Activated CD8-positive, alpha-beta T cell treated with anti-CD3 and anti-CD28 coated beads for 36 hours (primary cell): Measurements from ENCODE around the gene RNASE3. TPM values are rescaled to one million over a fixed set of nuclear protein-coding genes. Genes with fewer than 3 reads are reported as not detected.
A peak's percentile ranks its signal among the peaks of the same experiment; 100 is the strongest.
"Not testable (repeated sequence)": the region's sequence is repeated elsewhere in the genome, so short reads cannot be mapped to it uniquely, and the experiment has no call there.

Experiments
- ATAC-seq: fragments of 200-7000 bp; cut with Tn5 transposase; one replicate; pipeline ENCODE4 v1.10.0; 2021; ENCODE audit warnings: mild to moderate bottlenecking, moderate library complexity
- CTCF ChIA-PET: fragments of 350-600 bp; sonication (Branson Sonifier 250); formaldehyde crosslinking; loops from one replicate; lab custom pipeline; 2021; ENCODE audit warnings: antibody characterized with exemption; lab: Charles Lee
- POLR2A ChIA-PET: fragments of 350-600 bp; sonication (Branson Sonifier 250); formaldehyde crosslinking; loops from one replicate; lab custom pipeline; 2021; ENCODE audit warnings: antibody characterized with exemption; lab: Charles Lee
- DNase-seq: peaks from one replicate; pipeline ENCODE4 v3.0.0-alpha.2; 2020
- H3K27ac Mint-ChIP-seq: one replicate; pipeline ENCODE4 v1.8.0; 2021; ENCODE audit warnings: mild to moderate bottlenecking, mixed read lengths
- H3K27me3 Mint-ChIP-seq: one replicate; pipeline ENCODE4 v1.8.0; 2021; ENCODE audit warnings: mixed read lengths
- H3K36me3 Mint-ChIP-seq: one replicate; pipeline ENCODE4 v1.8.0; 2021; ENCODE audit warnings: low read depth, mixed read lengths
- H3K4me1 Mint-ChIP-seq: one replicate; pipeline ENCODE4 v1.8.0; 2021; ENCODE audit warnings: low read depth, mixed read lengths
- H3K4me3 Mint-ChIP-seq: one replicate; pipeline ENCODE4 v1.8.0; 2021; ENCODE audit warnings: mild to moderate bottlenecking, moderate library complexity, mixed read lengths
- H3K9me3 Mint-ChIP-seq: one replicate; pipeline ENCODE4 v1.8.0; 2021; ENCODE audit warnings: mixed read lengths
- intact Hi-C: fragments of 100-400 bp; cut with micrococcal nuclease; formaldehyde crosslinking; loops from one replicate; pipeline ENCODE4 v1.10.0; 2022
- total RNA-seq, 2 experiments: library from RNA; stranded (reverse); gene quantifications; one replicate each; pipeline ENCODE4 v1.2.3, GENCODE V29; 2021
- TF ChIP-seq, protein P1 (sequence below): fragments of 200-600 bp; IDR thresholded peaks from one replicate; pipeline ENCODE4 v1.8.0; 2022; ENCODE audit warnings: antibody characterized with exemption, mild to moderate bottlenecking

RNASE3 gene
- total RNA-seq, 2 experiments from 2014 or later: not detected

DNA sequence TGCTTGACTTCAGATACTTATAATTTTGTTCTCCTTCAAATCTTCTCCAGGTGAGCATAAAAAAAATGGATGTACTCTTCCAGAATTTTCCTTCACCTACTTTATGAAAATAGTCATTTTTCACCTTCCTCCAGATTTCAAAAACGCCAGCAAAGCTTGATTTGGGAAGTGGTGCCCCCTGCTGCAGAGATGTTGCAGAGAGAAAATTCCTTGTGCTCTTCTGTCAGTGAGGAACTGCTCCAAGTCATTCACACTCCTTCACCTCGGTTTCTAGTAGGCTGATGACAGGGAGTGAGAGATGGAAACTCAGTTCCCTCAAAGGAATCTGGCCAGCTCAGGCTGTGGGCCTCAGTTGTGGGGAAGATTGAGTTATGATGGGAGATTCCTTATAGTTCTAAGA lies 24.2 kb upstream of the RNASE3 start:
- no peaks in the 10 kb centered on the region for H3K9me3 Mint-ChIP-seq

GRCh38 chr14:20873370-20874177 lies 17.6 kb upstream of the RNASE3 start:
- H3K27ac Mint-ChIP-seq: no peak overlapping the region

More for the DNA sequence above, 24.2 kb upstream of the RNASE3 start:
- ATAC-seq: no peak
- TF ChIP-seq, protein P1, sequence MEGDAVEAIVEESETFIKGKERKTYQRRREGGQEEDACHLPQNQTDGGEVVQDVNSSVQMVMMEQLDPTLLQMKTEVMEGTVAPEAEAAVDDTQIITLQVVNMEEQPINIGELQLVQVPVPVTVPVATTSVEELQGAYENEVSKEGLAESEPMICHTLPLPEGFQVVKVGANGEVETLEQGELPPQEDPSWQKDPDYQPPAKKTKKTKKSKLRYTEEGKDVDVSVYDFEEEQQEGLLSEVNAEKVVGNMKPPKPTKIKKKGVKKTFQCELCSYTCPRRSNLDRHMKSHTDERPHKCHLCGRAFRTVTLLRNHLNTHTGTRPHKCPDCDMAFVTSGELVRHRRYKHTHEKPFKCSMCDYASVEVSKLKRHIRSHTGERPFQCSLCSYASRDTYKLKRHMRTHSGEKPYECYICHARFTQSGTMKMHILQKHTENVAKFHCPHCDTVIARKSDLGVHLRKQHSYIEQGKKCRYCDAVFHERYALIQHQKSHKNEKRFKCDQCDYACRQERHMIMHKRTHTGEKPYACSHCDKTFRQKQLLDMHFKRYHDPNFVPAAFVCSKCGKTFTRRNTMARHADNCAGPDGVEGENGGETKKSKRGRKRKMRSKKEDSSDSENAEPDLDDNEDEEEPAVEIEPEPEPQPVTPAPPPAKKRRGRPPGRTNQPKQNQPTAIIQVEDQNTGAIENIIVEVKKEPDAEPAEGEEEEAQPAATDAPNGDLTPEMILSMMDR: no peak
- DNase-seq: peak; percentile 5
- Mint-ChIP-seq H3K27me3 (peaks cover 13% of the 10 kb centered on the region), H3K4me3 (no peak overlapping the region), H3K4me1 (no peaks in the 10 kb centered on the region), H3K36me3 (no peaks in the 10 kb centered on the region), H3K27ac (no peak overlapping the region)
- CTCF ChIA-PET: interaction anchor here (1.0 to 8.0 kb wide), 5 partner anchors 8 to 170 kb away, joined by 3 to 89 read pairs (median 7); no protein-coding TSS in a partner anchor
- POLR2A ChIA-PET: no interaction called here
- intact Hi-C loops: no loop called here

DNA sequence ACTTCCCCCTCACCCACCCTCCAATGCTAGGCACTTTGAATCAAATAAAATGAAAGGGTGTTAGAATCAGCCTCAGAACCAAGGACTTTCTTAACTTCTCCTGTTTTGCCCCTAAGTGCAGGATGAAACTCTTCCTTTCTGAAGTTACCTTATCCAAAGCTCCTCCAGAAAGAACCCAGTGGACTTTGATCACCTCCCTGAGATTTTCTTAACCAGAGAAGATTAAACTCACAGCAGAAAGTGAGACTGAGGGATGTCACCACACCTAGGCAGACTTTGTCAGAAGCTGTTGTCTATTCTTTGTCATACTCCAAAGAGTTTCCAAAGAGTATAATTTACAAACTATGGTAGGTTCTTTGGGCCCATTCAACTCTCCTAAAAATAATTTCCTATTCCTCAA lies 14.2 kb upstream of the RNASE3 start:
- no peak overlapping the region for H3K27ac Mint-ChIP-seq

More at GRCh38 chr14:20873370-20874177, 17.6 kb upstream of the RNASE3 start:
- H3K36me3 Mint-ChIP-seq: no peaks in the 10 kb centered on the region
- H3K4me1 Mint-ChIP-seq: peaks cover 9% of the 10 kb centered on the region
- peaks cover 4% of the 10 kb centered on the region for H3K27me3 Mint-ChIP-seq
- ChIA-PET POLR2A (no interaction called here), CTCF (interaction anchor here (0.6 to 8.0 kb wide), 33 partner anchors 14 to 1022 kb away, joined by 3 to 89 read pairs (median 4); partner anchors contain the start of gene RNASE6)
- ATAC-seq (peak; percentile 98), DNase-seq (peak; percentile 93)
- no peaks in the 10 kb centered on the region for H3K9me3 Mint-ChIP-seq
- TF ChIP-seq, protein P1: peak; percentile 73
- intact Hi-C loops: loop anchor here (5.0 kb wide), 1 partner anchor 99 kb away; no protein-coding TSS in a partner anchor
- H3K4me3 Mint-ChIP-seq: peak overlapping the region; percentile 41

DNA sequence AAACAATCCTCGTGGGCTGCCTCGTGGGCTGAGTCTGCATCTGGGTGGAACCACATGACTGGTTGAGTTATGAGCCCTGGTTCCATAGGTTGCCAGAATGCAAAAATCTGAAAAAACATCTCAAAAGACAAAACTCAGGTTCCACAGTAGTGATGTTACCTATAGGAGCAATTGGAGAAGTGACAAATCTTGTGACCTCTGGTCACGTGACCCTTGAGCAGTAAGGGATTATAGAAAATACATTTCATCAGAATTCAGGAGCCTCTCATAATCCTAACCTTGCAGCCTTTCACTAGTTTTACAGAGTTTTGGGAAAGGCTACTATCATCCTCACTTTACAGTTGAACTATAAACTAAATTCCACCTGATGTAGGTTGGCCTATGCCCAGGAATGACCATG lies 12.5 kb upstream of the RNASE3 start:
- Mint-ChIP-seq H3K36me3 (no peaks in the 10 kb centered on the region), H3K27me3 (no peaks in the 10 kb centered on the region), H3K4me1 (peaks cover 7% of the 10 kb centered on the region), H3K4me3 (no peak overlapping the region), H3K9me3 (no peaks in the 10 kb centered on the region), H3K27ac (no peak overlapping the region)
- intact Hi-C loops: no loop called here
- ATAC-seq (no peak), DNase-seq (no peak)
- TF ChIP-seq, protein P1: no peak
- POLR2A ChIA-PET: no interaction called here
- CTCF ChIA-PET: interaction anchor here (1.3 to 3.1 kb wide), 2 partner anchors 9 to 21 kb away, joined by 3 to 11 read pairs; no protein-coding TSS in a partner anchor

More for the DNA sequence above, 14.2 kb upstream of the RNASE3 start:
- Mint-ChIP-seq H3K27me3 (no peaks in the 10 kb centered on the region), H3K36me3 (no peaks in the 10 kb centered on the region), H3K4me1 (peaks cover 16% of the 10 kb centered on the region), H3K4me3 (no peak overlapping the region), H3K9me3 (no peaks in the 10 kb centered on the region)
- CTCF ChIA-PET: interaction anchor here (1.5 kb wide), 1 partner anchor 19 kb away, joined by 6 read pairs; no protein-coding TSS in a partner anchor
- no peak for DNase-seq
- TF ChIP-seq, protein P1: no peak
- intact Hi-C loops: no loop called here
- POLR2A ChIA-PET: no interaction called here
- no peak for ATAC-seq

GRCh38 chr14:20881229-20881628 lies 10.0 kb upstream of the RNASE3 start:
- not testable (repeated sequence) for H3K4me3 Mint-ChIP-seq
- CTCF ChIA-PET: interaction anchor here (3.1 kb wide), 1 partner anchor 23 kb away, joined by 11 read pairs; no protein-coding TSS in a partner anchor

GRCh38 chr14:20882787-20883186 lies 8.4 kb upstream of the RNASE3 start:
- H3K36me3 Mint-ChIP-seq, POLR2A ChIA-PET, H3K27ac Mint-ChIP-seq, DNase-seq, H3K4me1 Mint-ChIP-seq, intact Hi-C loops, H3K27me3 Mint-ChIP-seq, H3K9me3 Mint-ChIP-seq, ATAC-seq, CTCF ChIA-PET, H3K4me3 Mint-ChIP-seq: not testable (repeated sequence)

More at GRCh38 chr14:20881229-20881628, 10.0 kb upstream of the RNASE3 start:
- H3K9me3 Mint-ChIP-seq, intact Hi-C loops, POLR2A ChIA-PET, H3K27me3 Mint-ChIP-seq, H3K27ac Mint-ChIP-seq, H3K4me1 Mint-ChIP-seq, H3K36me3 Mint-ChIP-seq, ATAC-seq: not testable (repeated sequence)
- DNase-seq: peak; percentile 23

DNA sequence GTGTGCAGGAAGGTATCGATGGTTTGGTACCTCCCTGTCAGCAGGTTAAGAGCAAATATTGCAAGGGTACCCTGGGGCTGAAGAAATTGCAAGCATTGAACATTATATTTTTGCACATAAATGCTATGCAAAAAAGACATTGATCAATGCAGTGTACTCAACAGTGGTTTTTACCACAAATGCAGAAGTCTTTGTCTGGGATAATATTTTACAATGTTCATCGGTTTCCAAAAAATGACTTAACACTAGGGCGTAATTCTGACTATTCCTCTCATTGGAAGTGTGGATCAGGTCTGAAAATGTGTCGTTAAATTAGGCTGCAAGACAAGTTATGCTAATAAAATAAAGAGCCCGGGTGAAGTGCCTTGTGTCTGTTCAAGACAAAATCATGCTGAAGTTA lies 2.8 kb upstream of the RNASE3 start:
- H3K4me1 Mint-ChIP-seq, H3K27me3 Mint-ChIP-seq, DNase-seq, intact Hi-C loops, CTCF ChIA-PET, H3K27ac Mint-ChIP-seq, POLR2A ChIA-PET, H3K36me3 Mint-ChIP-seq, H3K4me3 Mint-ChIP-seq, ATAC-seq, H3K9me3 Mint-ChIP-seq: not testable (repeated sequence)

GRCh38 chr14:20895322-20895721 lies 4.1 kb downstream of the RNASE3 start:
- H3K4me1 Mint-ChIP-seq, H3K27ac Mint-ChIP-seq, intact Hi-C loops, H3K4me3 Mint-ChIP-seq, POLR2A ChIA-PET, H3K36me3 Mint-ChIP-seq, DNase-seq, ATAC-seq, CTCF ChIA-PET, H3K9me3 Mint-ChIP-seq: not testable (repeated sequence)
- peaks cover 12% of the 10 kb centered on the region for H3K27me3 Mint-ChIP-seq
